ENCODE measurements around the gene MON1B.
A peak's percentile ranks its signal among the peaks of the same experiment; 100 is the strongest.
"Not testable (repeated sequence)": the region's sequence is repeated elsewhere in the genome, so short reads cannot be mapped to it uniquely, and the experiment has no call there.

The MON1B gene

DNA sequence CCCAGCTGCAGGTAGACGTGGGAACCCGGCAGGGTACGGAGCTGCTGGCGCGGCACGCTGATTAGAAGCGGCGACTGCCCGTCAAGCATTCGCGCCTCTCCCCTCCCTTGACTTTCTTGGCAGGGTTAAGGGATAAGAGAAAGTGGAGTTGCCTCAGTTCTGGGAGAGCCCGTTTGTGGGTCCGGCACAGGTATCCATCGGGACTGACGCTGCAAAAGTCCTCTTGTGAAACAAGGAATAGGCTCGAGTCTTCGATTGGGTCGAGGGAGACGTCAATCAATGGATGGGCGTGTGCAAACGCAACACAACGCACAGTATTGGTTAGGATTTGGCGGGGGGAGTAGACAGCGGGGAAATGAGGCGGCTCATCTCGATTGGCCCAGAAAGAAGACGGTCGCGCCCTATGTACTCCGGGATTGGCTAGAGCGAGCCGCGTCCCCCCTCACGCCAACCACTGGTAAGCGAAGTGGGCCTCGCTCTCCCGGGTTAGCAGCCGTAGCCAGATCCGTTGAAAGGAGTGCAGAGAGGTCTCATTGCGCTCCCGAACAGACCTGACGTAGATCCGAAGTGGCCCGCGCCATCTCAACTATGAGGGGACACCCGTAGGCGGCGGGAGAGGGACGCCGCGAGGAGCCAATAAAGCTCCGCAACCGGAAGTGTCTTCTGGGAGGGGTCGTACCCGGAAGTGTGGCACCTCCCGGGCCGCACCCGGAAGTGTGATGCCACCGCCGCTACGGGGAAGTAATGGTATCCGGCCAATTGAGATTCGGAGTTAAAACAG, at the start of gene MON1B:
Gene MON1B, plus strand, starts transcription at position 713 of the 781 bp plus-strand sequence. CDS start 296 bp downstream, outside the sequence.
- DNase-seq (ENCODE audit: low read depth, low spot score), result peak; percentile 95

DNA sequence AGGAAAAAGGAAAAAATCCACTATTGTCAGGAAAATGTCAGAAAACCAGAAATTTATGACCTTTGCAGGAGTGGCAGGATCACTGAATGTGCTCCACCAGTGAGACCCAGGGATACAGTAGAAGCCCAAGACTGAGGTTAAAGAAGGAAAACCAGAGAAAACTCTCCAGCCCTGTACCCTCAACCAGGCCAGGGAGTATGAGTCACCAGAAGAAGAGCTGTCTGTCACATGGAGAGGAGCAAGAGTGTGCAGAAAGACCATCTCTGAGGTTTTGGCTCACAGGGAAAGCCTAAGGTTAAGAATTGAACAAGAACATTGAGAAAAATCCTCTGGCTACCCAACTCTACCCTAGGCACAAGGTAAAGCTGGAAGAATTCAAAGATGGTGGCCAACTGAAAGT, 47.6 kb upstream of the MON1B start:
- DNase-seq (ENCODE audit: low read depth, low spot score), result no peak

DNA sequence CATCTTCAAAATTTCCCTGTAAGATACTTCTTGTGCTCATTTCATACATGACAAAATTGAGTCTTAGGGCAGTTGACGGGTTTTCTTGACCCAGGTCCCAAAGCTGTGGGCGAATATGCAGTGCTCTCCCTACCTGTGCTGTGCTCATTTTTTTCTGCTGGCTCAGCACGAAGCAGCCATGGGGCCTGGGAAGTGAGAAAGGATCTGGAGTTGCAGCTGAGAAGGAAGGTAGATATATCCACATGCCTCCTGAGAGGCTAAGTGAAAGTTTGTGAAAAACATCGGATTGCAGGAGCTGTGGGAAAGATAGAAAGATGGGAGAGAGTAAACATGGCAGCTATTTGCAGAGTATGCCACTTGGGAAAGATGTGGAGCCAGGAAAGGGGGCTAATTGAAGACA, 42.9 kb upstream of the MON1B start:
- DNase-seq (ENCODE audit: low read depth, low spot score), result no peak

DNA sequence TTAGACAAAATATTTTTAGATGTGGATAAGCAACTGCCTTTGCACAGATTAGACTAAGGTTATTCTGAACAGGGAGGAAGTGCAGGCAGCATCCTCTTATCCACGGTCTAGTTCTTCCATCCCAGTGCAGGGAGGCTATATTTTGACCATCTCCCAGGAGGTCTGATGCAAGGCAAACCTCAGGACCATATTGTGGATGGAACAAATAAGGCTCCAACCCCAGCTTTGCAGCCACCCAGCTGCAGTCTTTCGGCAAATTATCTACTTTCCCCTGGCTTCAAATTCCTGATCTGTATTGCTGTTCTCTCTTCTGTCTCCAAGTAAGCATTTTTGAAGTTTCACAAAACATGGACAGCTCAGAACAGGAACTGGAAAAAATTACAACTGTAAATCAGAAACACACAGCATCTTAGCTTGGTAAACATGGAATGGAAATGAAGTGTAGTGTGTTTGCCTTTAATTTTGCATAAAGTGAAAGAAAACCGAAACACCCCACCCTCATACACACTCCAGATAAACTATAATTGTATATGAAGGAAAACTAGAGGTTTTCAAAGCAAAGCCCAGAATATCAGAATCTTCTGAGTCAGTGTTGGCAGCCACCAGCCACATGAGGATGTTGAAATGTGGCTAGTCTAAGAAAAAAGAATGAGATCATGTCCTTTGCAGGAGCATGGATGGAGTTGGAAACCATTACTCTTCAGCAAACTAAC, 33.5 kb upstream of the MON1B start:
- no peak for DNase-seq (ENCODE audit: low read depth, low spot score)

DNA sequence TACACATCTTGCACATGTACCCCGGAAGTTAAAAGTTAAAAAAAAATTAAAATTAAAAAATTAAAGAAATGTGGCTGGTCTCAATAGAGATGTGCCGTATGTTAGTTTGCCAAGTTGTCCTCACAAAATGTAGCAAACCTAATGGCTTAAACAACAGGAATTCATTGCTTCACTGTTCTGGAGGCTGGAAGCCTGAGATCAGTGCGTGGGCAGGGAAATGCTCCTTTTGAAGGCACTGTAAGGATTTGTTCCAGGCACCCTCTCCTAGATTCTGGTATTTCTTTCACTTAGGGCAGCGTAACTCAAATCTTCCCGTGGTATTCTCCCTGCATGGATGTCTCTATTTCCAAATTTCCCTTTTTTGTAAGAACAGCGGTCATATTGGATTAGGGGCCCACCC, 32.7 kb upstream of the MON1B start:
- DNase-seq (ENCODE audit: low read depth, low spot score), result no peak

DNA sequence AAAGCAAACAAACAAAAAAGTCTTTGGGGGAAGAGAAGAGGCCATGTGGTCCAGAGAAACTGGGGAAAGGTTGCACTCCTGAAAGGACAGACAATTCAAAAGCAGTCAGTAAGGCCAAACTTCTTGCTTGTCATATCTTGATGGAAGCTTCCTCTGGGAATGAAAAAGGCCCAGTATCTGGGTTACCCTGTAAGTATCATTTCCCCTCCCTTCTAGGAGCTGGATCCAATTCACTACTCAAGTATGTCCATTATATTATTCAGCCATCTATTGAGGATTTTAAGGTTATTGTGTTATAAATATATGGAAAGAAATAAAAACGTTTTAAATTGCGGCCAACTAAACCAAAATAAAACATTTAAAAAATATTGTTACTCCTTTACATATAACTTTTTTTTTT, 26.0 kb upstream of the MON1B start:
- DNase-seq (ENCODE audit: low read depth, low spot score), result no peak

DNA sequence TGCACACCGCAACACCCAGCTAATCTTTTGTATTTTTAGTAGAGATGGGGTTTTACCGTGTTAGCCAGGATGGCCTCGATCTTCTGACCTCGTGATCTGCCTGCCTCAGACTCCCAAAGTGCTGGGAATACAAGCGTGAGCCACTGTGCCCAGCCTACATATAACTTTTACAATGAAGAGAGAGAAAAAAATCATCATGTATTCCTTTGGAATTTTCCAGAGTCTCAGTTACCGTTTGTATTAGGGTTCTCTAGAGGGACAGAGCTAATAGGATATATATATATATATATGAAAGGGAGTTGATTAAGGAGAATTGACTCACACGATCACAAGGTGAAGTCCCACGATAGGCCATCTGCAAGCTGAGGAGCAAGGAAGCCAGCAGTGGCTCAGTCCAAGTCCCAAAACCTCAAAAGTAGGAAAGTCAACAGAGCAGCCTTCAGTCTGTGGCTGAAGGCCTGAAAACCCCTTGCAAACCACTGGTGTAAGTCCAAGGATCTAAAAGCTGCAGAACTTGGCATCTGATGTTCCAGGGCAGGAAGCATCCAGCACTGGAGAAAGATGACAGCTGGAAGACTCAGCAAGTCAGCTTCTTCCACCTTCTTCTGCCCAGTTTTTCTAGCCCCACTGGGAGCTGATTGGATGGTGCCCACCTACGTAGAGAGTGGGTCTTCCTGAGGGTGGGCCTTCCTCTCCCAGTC, 25.3 kb upstream of the MON1B start:
- DNase-seq (ENCODE audit: low read depth, low spot score), result not testable (repeated sequence)

DNA sequence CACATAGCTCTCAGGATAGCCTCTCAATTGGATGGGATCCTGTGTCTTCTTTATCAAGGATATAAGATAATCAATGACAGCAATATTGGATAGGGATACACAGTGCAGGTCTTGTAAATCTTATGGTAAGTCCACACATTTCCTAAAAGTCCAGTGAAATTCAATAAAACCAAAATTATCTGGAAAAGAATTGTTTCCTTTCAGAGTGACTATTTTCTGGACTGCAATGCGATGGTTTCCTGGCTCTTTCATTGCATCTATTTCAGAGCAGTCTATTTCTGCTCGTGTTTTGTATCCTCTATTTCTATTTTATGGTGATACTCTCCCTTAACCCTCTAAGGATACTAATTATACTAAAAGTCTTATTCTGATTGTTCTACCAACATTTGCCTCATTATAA, 24.3 kb upstream of the MON1B start:
- no peak for DNase-seq (ENCODE audit: low read depth, low spot score)

DNA sequence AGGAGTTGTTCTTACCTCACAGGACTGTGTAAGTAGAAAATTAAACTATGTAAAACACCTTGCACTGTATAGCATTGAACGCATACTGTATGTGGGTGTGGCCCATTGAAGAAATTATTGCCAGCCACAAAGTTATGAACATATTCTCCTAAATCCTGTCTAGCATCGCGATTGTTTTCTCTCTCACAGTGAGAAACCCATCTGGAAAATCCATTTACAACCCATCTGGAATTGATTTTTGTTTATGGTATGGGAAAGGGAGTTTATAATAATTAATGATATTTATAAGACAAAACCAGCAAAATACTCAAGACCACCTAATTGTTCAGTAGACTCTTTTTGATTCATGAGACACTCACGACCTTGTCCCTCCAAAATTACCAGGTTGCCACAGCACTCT, 22.1 kb upstream of the MON1B start:
- DNase-seq (ENCODE audit: low read depth, low spot score), result no peak

DNA sequence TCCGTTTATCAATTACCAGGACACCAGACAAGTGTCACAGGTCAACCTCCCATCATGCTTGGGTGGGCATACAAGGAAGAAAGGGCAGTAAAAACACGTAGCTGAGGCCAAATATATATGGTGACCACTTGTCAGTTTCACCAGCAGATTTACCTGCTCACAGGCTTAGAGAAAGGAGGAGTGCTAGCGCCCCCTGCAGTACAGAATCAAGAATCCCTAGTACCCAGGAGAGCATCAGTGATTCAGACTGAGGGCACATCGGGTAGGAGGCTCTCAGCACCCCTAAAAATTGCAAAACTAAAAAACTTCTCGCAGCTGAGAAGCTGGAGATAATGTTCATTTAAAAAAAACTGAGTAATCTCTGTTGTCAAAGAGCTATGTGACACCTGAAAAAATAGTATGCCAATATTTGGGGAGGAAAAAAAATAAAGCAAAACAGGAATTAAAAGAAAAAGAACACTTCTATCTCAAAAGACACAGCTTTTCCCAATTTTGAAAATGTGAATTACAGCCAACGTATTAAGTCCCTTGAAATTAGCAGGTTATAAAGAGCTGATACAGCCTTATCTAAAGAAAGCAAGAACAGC, 21.2 kb upstream of the MON1B start:
- no peak for DNase-seq (ENCODE audit: low read depth, low spot score)

DNA sequence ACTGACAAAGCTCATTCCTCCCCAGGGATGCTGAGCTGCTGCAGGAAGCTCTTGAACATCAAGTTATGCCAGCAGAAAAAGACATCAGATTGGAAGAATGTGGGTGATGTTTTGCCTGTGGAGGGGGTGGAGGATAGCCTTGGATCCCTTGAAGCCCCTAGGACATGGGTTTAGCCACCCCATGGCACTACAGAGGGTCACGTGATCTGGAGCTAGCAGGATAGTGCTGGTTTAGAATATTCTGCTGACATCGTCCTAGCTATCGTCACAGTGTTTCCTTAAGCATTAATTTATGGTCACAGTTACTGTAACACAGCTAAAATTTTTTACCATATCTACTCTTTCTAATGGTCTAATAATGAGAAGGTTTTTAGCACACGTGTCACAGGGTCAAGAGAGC, 20.2 kb upstream of the MON1B start:
- DNase-seq (ENCODE audit: low read depth, low spot score), result no peak

DNA sequence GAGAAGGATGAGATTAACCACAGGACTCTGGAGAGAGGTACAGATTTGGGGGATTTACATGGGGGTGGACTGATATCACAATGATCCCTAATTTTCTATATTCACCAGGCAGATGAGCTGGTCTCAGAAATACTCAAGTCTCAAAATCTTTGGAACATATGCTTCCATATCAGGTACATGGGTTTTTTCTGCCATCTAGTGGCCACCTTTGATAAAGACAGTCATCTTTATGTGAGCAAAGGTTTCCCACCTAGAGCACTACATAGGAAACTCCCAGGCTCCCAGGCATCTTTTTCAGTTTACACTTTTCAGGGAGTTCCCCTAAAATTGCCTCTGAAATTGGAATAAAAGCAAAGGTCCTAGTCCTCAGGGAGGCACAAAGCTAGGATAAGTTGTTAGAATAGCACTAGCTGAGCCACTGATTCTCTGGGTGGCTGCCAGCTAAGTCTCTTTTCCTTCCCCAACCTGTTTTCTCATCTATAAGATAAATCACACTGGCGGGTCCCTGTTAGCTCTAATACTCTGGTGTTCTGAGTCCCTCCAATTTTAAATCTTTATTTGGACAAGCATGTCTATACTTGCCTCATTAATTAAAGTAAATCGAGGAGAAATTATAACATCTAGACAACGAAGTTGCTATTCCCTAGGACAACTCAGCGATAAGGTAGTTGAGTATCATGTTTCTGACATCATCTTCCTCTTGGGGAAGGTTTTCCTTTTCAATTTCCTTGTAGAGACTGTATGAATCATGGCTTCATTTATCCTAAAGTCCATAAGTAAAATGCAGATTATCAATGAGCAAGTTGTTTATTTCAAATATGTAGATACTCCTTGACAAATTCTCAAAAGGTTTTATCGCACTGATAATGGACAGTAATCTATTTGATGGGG, 19.0 kb upstream of the MON1B start:
- DNase-seq (ENCODE audit: low read depth, low spot score), result peak; percentile 21

DNA sequence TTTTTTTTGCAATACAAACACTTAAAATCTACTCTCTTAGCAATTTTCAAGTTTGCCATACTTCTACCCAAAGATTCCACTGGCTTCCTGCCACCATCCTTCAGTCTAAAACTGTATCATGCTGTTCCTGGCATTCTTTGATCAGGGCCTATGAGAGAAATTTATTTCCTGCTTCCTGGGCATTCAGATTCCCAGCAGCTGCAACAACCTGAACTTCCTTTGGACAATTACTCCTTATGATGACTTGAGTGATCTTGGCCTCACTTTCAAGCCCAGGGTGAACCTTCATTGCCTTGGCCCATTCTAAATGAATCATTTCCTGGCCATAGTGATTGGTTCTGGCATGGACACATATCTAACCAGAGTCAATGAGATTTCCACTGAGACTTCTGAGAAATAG, 18.0 kb upstream of the MON1B start:
- no peak for DNase-seq (ENCODE audit: low read depth, low spot score)

DNA sequence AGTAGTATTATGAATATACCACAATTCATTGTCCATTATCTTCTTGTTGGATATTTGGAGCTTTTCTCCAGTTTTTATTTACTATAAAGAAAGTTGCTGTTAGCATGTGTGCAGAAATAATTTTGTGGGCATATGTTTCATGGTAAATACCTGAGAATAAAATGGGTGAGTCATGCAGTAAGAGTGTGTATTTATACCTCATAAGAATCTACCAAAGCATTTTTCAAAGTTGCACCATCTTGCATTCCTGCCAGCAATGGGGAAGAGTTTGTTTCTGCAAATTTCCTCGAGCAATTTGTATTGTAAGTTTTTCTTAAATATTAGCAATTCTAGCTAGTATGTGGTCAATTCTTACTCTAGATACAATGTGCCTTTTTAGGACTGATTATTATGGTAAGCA, 7.9 kb upstream of the MON1B start:
- DNase-seq (ENCODE audit: low read depth, low spot score), result no peak

DNA sequence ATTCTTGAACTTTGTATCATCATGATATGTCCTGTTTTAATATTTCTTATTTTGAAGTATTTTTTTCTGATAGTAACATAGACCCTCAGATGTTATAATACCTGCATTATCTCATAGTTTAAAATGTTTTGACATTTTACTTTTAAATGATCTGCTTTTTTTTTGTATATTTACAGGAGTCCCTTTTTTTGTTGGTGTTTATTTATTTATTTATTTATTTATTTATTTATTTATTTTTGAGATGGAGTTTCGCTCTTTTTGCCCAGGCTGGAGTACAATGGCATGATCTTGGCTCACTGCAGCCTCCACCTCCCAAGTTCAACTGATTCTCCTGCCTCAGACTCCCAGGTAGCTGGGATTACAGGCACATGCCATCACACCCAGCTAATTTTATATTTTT, 4.7 kb upstream of the MON1B start:
- DNase-seq (ENCODE audit: low read depth, low spot score), result not testable (repeated sequence)

DNA sequence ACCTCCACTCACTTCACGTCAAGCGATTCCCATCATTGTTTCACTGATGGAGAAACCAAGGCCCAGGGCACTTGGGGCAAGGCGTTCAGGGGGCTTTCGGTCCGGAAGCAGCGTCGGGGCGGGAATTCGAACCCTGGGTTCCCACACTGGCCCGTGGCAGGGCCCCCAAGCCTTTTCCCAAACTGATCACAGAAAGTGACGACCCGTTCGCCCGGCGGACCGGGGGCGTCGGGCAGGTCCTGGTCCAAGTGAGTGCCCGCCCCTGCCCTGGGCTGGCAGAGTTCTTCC, 856 bp upstream of the MON1B start:
- no peak for DNase-seq (ENCODE audit: low read depth, low spot score)

DNA sequence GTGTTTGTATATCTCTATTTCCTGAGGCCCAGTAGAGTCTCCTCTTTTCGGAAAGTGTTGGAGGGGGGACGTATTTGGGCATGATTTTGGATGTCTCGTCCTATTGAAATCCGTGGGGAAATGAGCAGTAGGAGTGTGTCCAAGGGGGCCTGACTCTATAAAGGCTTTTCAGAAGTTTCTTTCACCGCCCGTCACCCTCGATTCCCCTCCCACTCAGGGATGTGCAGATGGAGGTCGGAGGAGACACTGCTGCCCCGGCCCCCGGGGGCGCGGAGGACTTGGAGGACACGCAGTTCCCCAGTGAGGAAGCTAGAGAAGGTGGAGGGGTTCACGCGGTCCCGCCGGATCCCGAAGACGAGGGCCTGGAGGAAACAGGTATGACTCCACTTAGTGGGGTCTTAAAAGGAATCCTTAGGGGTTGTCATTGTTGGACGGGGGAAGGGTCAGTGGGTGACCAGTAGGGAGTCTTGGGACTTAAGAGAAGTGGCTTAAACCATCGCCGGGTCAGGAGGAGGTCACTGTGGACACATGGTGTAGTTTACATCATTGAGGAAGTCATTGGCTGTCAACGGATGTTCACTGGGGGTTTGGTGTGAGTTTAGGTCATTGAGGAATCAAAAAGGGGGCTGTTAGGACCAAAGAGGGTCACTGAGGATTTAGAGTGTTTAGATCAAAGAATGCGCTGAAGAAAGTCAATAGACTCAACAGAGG, 424 bp downstream of the MON1B start:
- DNase-seq (ENCODE audit: low read depth, low spot score), result no peak

DNA sequence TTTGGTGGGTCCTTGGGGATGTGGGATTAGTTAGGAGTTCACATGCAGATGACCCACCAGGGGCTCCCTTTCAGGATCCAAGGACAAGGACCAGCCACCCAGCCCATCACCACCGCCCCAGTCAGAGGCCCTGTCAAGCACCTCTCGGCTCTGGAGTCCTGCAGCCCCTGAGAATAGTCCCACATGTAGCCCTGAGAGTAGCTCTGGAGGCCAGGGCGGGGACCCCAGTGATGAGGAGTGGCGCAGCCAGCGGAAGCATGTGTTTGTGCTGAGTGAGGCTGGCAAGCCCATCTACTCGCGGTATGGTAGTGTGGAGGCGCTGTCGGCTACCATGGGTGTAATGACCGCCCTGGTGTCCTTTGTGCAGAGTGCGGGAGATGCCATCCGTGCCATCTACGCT, 2.4 kb downstream of the MON1B start:
- no peak for DNase-seq (ENCODE audit: low read depth, low spot score)

DNA sequence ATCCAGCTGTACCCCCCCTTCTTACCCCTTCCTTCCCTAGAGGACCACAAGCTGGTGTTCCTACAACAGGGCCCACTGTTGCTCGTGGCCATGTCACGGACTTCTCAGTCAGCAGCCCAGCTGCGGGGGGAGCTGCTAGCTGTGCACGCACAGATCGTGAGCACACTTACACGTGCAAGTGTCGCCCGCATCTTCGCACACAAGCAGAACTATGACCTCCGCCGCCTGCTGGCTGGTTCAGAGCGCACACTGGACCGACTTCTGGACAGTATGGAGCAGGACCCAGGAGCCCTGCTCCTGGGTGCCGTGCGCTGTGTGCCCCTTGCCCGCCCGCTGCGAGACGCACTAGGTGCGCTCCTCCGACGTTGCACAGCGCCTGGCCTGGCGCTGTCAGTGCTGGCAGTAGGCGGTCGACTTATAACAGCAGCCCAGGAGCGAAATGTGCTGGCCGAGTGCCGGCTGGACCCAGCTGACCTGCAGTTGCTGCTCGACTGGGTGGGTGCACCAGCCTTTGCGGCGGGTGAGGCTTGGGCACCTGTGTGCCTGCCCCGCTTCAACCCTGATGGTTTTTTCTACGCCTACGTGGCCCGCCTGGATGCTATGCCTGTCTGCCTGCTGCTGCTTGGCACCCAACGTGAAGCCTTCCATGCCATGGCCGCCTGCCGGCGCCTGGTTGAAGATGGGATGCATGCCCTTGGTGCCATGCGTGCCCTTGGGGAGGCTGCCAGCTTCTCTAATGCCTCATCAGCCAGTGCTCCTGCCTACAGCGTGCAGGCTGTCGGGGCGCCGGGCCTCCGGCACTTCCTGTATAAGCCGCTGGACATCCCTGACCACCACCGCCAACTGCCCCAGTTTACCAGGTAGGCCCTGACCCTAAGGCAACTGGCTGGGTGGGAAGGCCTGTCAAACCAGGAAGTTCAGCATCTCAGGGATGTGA, 3.6 kb downstream of the MON1B start:
- DNase-seq (ENCODE audit: low read depth, low spot score), result no peak

DNA sequence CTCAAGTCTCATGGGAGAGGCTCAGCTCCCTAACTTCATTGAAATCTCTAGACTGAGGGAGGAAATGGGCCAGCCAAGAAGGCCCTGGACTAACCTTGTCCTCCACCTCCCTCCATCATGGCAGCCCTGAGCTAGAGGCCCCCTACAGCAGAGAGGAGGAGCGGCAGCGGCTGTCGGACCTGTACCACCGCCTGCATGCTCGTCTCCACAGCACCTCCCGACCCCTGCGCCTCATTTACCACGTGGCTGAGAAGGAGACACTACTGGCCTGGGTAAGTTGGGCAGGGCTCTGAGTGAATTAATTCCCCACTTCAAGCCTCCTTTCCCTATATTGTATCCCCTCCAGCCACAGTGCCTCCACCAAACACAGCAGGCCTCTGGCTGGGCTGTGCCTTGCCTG, 4.4 kb downstream of the MON1B start:
- no peak for DNase-seq (ENCODE audit: low read depth, low spot score)

Measured in brain pericyte (primary cell).